Activated naive CD8-positive, alpha-beta T cell treated with anti-CD3 and anti-CD28 coated beads, Interleukin-2, amount 10 ng/mL, durations not matched to agents 7 days and 5 days (primary cell): Measurements from ENCODE around the gene TBX1. TPM values are rescaled to one million over a fixed set of nuclear protein-coding genes. Genes with fewer than 3 reads are reported as not detected.

Experiments used
- ATAC-seq: fragments of 150-1000 bp; cut with Tn5 transposase; one replicate; pipeline ENCODE4 v1.10.0; 2021; ENCODE audit warnings: low read depth, moderate library complexity
- POLR2A ChIA-PET: fragments of 350-600 bp; sonication (Branson Sonifier 250); formaldehyde crosslinking; loops from one replicate; lab custom pipeline; 2021; ENCODE audit warnings: antibody characterized with exemption; lab: Charles Lee
- DNase-seq: peaks from one replicate; pipeline ENCODE4 v3.0.0; 2021
- H3K27ac Mint-ChIP-seq: one replicate; pipeline ENCODE4 v1.8.0; 2022; ENCODE audit warnings: mild to moderate bottlenecking, mixed read lengths
- H3K27me3 Mint-ChIP-seq: one replicate; pipeline ENCODE4 v1.8.0; 2022; ENCODE audit warnings: mild to moderate bottlenecking, moderate library complexity, mixed read lengths
- H3K36me3 Mint-ChIP-seq: one replicate; pipeline ENCODE4 v1.8.0; 2021; ENCODE audit warnings: mild to moderate bottlenecking, mixed read lengths
- H3K4me1 Mint-ChIP-seq: one replicate; pipeline ENCODE4 v1.8.0; 2021; ENCODE audit warnings: mixed read lengths
- H3K4me3 Mint-ChIP-seq: one replicate; pipeline ENCODE4 v1.8.0; 2022; ENCODE audit warnings: mild to moderate bottlenecking, moderate library complexity, mixed read lengths
- H3K9me3 Mint-ChIP-seq: one replicate; pipeline ENCODE4 v1.8.0; 2021; ENCODE audit warnings: mixed read lengths
- total RNA-seq, 2 experiments: library from RNA; stranded (reverse); gene quantifications; one replicate each; pipeline ENCODE4 v1.2.3, GENCODE V29; 2021

The TBX1 gene
- under 1 TPM; 0.37 to 0.47 TPM for total RNA-seq

GRCh38 chr22:19760058-19760950, at the start of gene TBX1:
Gene TBX1, plus strand, starts transcription at chr22:19760778. Its CDS starts 66 bp downstream, at chr22:19760844.
- peaks cover 23% of the 10 kb centered on the region for H3K4me1 Mint-ChIP-seq
- H3K27me3 Mint-ChIP-seq = peaks cover 68% of the 10 kb centered on the region
- no peaks in the 10 kb centered on the region for H3K9me3 Mint-ChIP-seq
- H3K27ac Mint-ChIP-seq = peak within 1 kb of the TSS; percentile 26
- ATAC-seq (no peak), DNase-seq (no peak)
- H3K36me3 Mint-ChIP-seq = no peaks in the 10 kb centered on the region
- POLR2A ChIA-PET = no interaction called here
- H3K4me3 Mint-ChIP-seq = peak within 1 kb of the TSS; percentile 59

DNA sequence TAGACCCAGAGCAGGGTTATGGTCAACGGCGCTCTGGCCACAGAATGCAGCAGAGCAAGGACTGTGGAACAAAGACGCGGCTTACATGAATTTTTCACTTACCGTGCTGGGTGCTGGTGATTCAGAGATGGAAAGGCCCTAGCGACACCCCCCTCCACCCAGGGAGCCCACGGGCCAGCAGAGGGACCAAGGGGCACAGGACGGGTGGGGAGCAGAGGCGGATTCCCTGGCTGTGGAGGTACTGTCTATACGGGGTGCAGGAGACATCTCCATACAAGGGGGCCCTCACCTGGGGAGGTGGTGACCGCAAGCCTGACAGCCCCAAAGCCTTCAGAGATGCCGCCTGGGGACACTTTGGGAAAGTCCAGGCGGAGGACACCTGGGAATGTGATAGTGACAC, 47.3 kb upstream of the TBX1 start:
- H3K9me3 Mint-ChIP-seq = no peaks in the 10 kb centered on the region
- DNase-seq = peak; percentile 21
- peaks cover 2% of the 10 kb centered on the region for H3K4me1 Mint-ChIP-seq
- no peak for ATAC-seq
- H3K4me3 Mint-ChIP-seq = no peak overlapping the region
- no peak overlapping the region for H3K27ac Mint-ChIP-seq
- H3K36me3 Mint-ChIP-seq = no peaks in the 10 kb centered on the region
- H3K27me3 Mint-ChIP-seq = peaks cover 27% of the 10 kb centered on the region
- POLR2A ChIA-PET = no interaction called here

DNA sequence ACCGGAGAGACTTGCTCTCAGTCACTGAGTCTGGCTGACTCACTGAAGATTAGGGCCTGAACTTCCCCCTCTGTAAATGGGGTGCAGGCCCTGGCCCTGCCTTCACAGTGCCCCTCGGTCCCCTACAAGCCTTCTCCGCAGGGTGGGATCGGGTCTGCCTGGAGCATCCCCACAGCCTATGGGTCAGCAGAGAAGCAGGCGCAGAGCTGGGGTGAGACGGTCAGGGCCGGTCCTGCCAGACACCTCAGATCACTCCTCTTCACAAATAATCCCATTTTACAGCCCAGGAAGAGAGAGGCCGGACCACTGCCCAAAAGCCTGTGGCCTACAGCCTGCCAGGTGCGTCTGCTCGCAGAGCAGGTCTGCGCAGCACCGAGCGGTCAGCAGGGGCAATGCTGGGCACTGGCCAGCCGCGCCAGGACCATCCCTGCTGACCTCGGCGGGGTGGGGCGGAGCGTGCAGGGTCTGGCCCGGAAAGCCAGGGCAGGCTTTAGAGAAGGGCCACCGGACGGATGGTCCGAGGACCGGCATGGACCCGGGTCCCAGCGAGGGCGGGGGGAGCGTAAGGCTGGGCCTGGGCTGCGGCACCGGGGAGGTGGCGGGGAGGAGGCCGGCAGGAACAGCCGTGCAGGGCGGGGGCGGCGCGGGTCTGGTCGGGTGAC, 46.8 kb upstream of the TBX1 start:
- POLR2A ChIA-PET = no interaction called here
- no peaks in the 10 kb centered on the region for H3K36me3 Mint-ChIP-seq
- no peaks in the 10 kb centered on the region for H3K9me3 Mint-ChIP-seq
- H3K27ac Mint-ChIP-seq = no peak overlapping the region
- DNase-seq = no peak
- H3K4me3 Mint-ChIP-seq = peak overlapping the region; percentile 54
- ATAC-seq = no peak
- peaks cover 2% of the 10 kb centered on the region for H3K4me1 Mint-ChIP-seq
- peaks cover 27% of the 10 kb centered on the region for H3K27me3 Mint-ChIP-seq

DNA sequence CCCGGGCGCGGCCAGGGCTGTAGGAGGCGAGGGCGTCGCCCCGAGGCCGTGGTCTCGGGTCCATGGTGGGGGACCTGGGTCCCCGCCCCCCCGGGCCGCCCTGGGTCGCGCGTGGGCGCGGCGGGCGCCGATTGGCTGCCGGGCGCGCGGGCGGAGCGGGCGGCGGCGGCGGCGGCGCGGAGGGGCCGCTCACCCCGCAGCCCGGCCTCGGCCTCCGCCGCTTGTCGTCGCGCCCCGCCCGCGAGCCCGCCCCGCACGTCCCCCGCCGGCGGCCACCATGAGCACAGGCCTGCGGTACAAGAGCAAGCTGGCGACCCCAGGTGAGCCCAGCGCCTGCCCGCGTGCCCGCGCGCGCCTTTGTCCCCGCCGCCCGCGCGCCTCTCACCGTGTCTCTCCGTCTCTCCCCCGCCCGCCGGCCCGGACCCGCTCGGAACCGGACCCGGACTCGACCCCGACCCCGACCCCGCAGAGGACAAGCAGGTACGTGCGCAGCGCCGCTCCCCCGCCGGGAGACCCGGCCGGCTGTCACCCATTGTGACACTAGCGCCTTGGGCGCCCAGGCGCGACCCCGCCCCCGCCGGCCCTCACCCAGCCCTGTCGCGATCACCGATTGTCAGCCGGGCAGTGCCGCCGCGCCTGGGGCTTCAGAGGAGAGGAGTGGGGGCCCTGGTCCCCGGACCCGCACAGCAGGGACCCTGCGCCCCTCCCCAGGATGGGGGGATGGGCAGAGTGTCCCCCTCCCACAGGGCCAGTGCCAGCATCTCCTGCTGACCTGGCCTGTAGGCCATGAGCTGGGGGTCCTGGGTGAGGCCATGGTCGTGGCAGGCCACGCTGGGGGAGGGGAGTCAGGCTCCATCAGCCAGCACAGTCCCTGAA, 46.0 kb upstream of the TBX1 start, which contains the start of gene SEPTIN5:
TSS of gene SEPTIN5 (plus strand) at position 192 of the 876 bp plus-strand sequence. CDS start at position 278, 86 bp downstream.
- POLR2A ChIA-PET = no interaction called here
- peaks cover 31% of the 10 kb centered on the region for H3K27me3 Mint-ChIP-seq
- H3K4me3 Mint-ChIP-seq = peak within 1 kb of the TSS; percentile 54
- H3K36me3 Mint-ChIP-seq = no peaks in the 10 kb centered on the region
- ATAC-seq (no peak), DNase-seq (peak; percentile 42)
- H3K27ac Mint-ChIP-seq = no peak within 1 kb of the TSS
- H3K4me1 Mint-ChIP-seq = peaks cover 2% of the 10 kb centered on the region
- no peaks in the 10 kb centered on the region for H3K9me3 Mint-ChIP-seq

DNA sequence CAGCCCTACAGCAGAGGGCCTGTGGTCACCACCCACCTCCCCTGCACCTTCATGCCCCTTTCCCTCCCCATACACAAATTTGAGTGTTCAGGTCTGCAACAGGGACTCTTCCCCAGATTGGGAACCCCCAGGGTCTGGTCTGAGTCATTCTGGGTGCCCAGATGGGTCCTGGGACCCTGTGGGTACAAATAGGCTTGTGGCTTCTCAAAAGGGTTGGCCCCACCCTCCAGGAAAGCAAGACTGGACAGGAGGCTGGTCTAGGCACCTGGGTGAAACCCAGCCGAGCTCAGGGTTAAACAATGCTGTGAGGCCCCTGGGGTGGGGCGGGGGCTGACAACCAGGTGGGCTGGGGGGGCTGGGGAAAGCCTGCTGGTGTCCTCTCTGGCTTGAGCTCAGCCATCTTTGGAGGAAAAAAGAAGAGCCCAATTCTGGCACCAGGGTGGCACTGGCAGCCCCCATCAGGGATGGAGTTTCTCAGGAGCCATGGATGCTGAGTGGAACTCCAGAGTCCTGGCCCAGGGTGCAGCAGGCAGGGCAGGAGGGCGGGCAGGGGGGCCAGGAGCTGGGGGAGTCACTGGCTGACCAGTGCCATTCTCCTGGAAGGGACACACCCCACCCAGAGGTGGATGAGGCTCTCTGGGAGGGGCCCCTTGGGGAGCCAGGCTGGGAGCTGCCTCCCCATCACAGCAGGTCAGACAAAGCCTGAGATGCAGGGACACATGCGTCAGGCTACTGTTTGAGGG, 45.2 kb upstream of the TBX1 start:
- peaks cover 40% of the 10 kb centered on the region for H3K27me3 Mint-ChIP-seq
- no peaks in the 10 kb centered on the region for H3K36me3 Mint-ChIP-seq
- no peak overlapping the region for H3K27ac Mint-ChIP-seq
- DNase-seq = peak; percentile 34
- no peak overlapping the region for H3K4me3 Mint-ChIP-seq
- peaks cover 2% of the 10 kb centered on the region for H3K4me1 Mint-ChIP-seq
- H3K9me3 Mint-ChIP-seq = no peaks in the 10 kb centered on the region
- ATAC-seq = no peak
- POLR2A ChIA-PET = no interaction called here

- peak; percentile 32 for DNase-seq
- peaks cover 44% of the 10 kb centered on the region for H3K27me3 Mint-ChIP-seq
- POLR2A ChIA-PET = interaction anchor here (0.6 kb wide), 1 partner anchor 573 kb away, joined by 4 read pairs; no protein-coding TSS in a partner anchor
Observed at GRCh38 chr22:19716041-19716828, 44.3 kb upstream of the TBX1 start.

DNA sequence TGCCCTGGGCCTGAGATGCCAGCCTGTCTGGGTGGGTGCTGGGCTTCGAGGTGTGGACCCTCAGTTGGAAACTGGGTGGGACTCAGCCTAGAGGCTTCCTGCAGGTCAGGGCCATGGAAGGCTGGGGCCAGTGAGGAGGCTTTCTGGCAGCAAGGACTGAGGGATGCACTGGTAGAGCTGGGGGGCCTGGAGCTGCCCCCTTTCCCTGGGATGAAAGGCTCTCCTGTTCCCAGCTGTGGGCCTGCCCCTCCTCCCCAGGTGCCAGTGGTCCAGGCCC, 43.8 kb upstream of the TBX1 start:
- Mint-ChIP-seq H3K27me3 (peaks cover 49% of the 10 kb centered on the region), H3K4me1 (peaks cover 2% of the 10 kb centered on the region), H3K9me3 (no peaks in the 10 kb centered on the region), H3K4me3 (no peak overlapping the region), H3K36me3 (no peaks in the 10 kb centered on the region), H3K27ac (no peak overlapping the region)
- DNase-seq = no peak
- POLR2A ChIA-PET = interaction anchor here (0.6 kb wide), 1 partner anchor 573 kb away, joined by 4 read pairs; no protein-coding TSS in a partner anchor
- ATAC-seq = no peak

More at GRCh38 chr22:19716041-19716828, 44.3 kb upstream of the TBX1 start:
- ATAC-seq = no peak
- no peak overlapping the region for H3K4me3 Mint-ChIP-seq
- H3K9me3 Mint-ChIP-seq = no peaks in the 10 kb centered on the region
- H3K36me3 Mint-ChIP-seq = no peaks in the 10 kb centered on the region
- H3K4me1 Mint-ChIP-seq = peaks cover 2% of the 10 kb centered on the region
- no peak overlapping the region for H3K27ac Mint-ChIP-seq

- ATAC-seq = no peak
- Mint-ChIP-seq H3K27ac (no peak overlapping the region), H3K36me3 (no peaks in the 10 kb centered on the region), H3K27me3 (peaks cover 46% of the 10 kb centered on the region), H3K4me1 (peaks cover 2% of the 10 kb centered on the region), H3K9me3 (no peaks in the 10 kb centered on the region), H3K4me3 (no peak overlapping the region)
- POLR2A ChIA-PET = no interaction called here
- DNase-seq = peak; percentile 34
Observed at GRCh38 chr22:19717181-19717580, 43.4 kb upstream of the TBX1 start.

- no peaks in the 10 kb centered on the region for H3K9me3 Mint-ChIP-seq
- POLR2A ChIA-PET = no interaction called here
- ATAC-seq (peak; percentile 81), DNase-seq (peak; percentile 94)
- no peaks in the 10 kb centered on the region for H3K36me3 Mint-ChIP-seq
- peak overlapping the region; percentile 75 for H3K4me3 Mint-ChIP-seq
- H3K27me3 Mint-ChIP-seq = peaks cover 42% of the 10 kb centered on the region
- peaks cover 2% of the 10 kb centered on the region for H3K4me1 Mint-ChIP-seq
- H3K27ac Mint-ChIP-seq = no peak overlapping the region
Observed at GRCh38 chr22:19717691-19718455, 42.7 kb upstream of the TBX1 start.

- POLR2A ChIA-PET = no interaction called here
Observed at GRCh38 chr22:19718456-19719049, 42.0 kb upstream of the TBX1 start.

GRCh38 chr22:19719050-19719482, 41.5 kb upstream of the TBX1 start:
- peaks cover 2% of the 10 kb centered on the region for H3K4me1 Mint-ChIP-seq
- no peaks in the 10 kb centered on the region for H3K36me3 Mint-ChIP-seq
- H3K27me3 Mint-ChIP-seq = peaks cover 36% of the 10 kb centered on the region
- DNase-seq = peak; percentile 39
- H3K9me3 Mint-ChIP-seq = no peaks in the 10 kb centered on the region
- peak overlapping the region; percentile 65 for H3K4me3 Mint-ChIP-seq
- no peak for ATAC-seq
- POLR2A ChIA-PET = no interaction called here
- peak overlapping the region; percentile 16 for H3K27ac Mint-ChIP-seq

More at GRCh38 chr22:19718456-19719049, 42.0 kb upstream of the TBX1 start:
- ATAC-seq (no peak), DNase-seq (no peak)
- Mint-ChIP-seq H3K4me1 (peaks cover 2% of the 10 kb centered on the region), H3K27me3 (peaks cover 41% of the 10 kb centered on the region), H3K36me3 (no peaks in the 10 kb centered on the region), H3K4me3 (no peak overlapping the region), H3K27ac (no peak overlapping the region), H3K9me3 (no peaks in the 10 kb centered on the region)
